GM18861 (cell line): ENCODE results near the gene ADD1.

Experiments
- ATAC-seq: cut with Tn5 transposase; IDR thresholded peaks from one replicate; pipeline ENCODE4 v1.9.1; 2021; ENCODE audit not compliant: unreplicated experiment

The ADD1 gene

GRCh38 chr4:2858451-2859217 lies 15.0 kb downstream of the ADD1 start:
- ATAC-seq: no peak

- ATAC-seq: no peak
Measured at GRCh38 chr4:2859514-2859913, 15.9 kb downstream of the ADD1 start.

- ATAC-seq: no peak
Measured at GRCh38 chr4:2860391-2861348, 17.0 kb downstream of the ADD1 start.

- ATAC-seq: no peak
Measured at GRCh38 chr4:2861631-2862436, 18.2 kb downstream of the ADD1 start.

- ATAC-seq: no peak
Measured at GRCh38 chr4:2862528-2862927, 18.9 kb downstream of the ADD1 start.

GRCh38 chr4:2863649-2864048 lies 20.0 kb downstream of the ADD1 start:
- no peak for ATAC-seq

GRCh38 chr4:2865196-2865780 lies 21.6 kb downstream of the ADD1 start:
- ATAC-seq: no peak

GRCh38 chr4:2866160-2866861 lies 22.7 kb downstream of the ADD1 start:
- no peak for ATAC-seq

GRCh38 chr4:2866891-2867290 lies 23.2 kb downstream of the ADD1 start:
- no peak for ATAC-seq

- ATAC-seq: no peak
Measured at GRCh38 chr4:2867758-2868491, 24.3 kb downstream of the ADD1 start.

- ATAC-seq: no peak
Measured at GRCh38 chr4:2868877-2869487, 25.3 kb downstream of the ADD1 start.

GRCh38 chr4:2869659-2870058 lies 26.0 kb downstream of the ADD1 start:
- no peak for ATAC-seq

GRCh38 chr4:2870082-2870481 lies 26.4 kb downstream of the ADD1 start:
- no peak for ATAC-seq

- ATAC-seq: no peak
Measured at GRCh38 chr4:2871466-2871865, 27.8 kb downstream of the ADD1 start.

GRCh38 chr4:2871911-2872310 lies 28.3 kb downstream of the ADD1 start:
- no peak for ATAC-seq

GRCh38 chr4:2873329-2873728 lies 29.7 kb downstream of the ADD1 start:
- no peak for ATAC-seq

GRCh38 chr4:2874861-2875260 lies 31.2 kb downstream of the ADD1 start:
- ATAC-seq: no peak

GRCh38 chr4:2875556-2875955 lies 31.9 kb downstream of the ADD1 start:
- no peak for ATAC-seq

- ATAC-seq: no peak
Measured at GRCh38 chr4:2878346-2878745, 34.7 kb downstream of the ADD1 start.
